Uterus (tissue), 4 donors: ENCODE data around the gene NOVA2. TPM values are rescaled to one million over a fixed set of nuclear protein-coding genes. Genes with fewer than 3 reads are reported as not detected.

Experiments used
- DNase-seq, 2 donors: peaks; one replicate each; pipeline ENCODE4 v3.0.0-alpha.2; 2019 to 2020
- H3K27ac ChIP-seq, 2 donors: fragments of 200-600 bp; sonication (generic); 1 replicate in 1 of 2; 2 replicates in 1 of 2; pipeline ENCODE4 v1.5.1; 2016 to 2018
- H3K27me3 ChIP-seq, 2 donors: fragments of 200-600 bp; sonication (generic); one replicate each; pipeline ENCODE4 v1.5.1; 2018 to 2019; ENCODE audit warnings: control low read depth in 1 of 2
- H3K36me3 ChIP-seq, 2 donors: fragments of 200-600 bp; sonication (generic); one replicate each; pipeline ENCODE4 v1.5.1; 2019; ENCODE audit warnings: control low read depth in 1 of 2
- H3K4me1 ChIP-seq, 2 donors: fragments of 200-600 bp; sonication (generic); one replicate each; pipeline ENCODE4 v1.5.1; 2018 to 2019; ENCODE audit warnings: control low read depth in 1 of 2
- H3K4me3 ChIP-seq, 2 donors: fragments of 200-600 bp; sonication (generic); 1 replicate in 1 of 2; 2 replicates in 1 of 2; pipeline ENCODE4 v1.5.1; 2018 to 2019; ENCODE audit warnings: mild to moderate bottlenecking in 1 of 2
- H3K9me3 ChIP-seq, 2 donors: fragments of 200-600 bp; sonication (generic); one replicate each; pipeline ENCODE4 v1.5.1; 2019; ENCODE audit warnings: control low read depth in 1 of 2
- CTCF ChIP-seq, 4 experiments: fragments of 200-600 bp in 2 of 4; fragments of 450-650 bp in 2 of 4; sonication (generic) in 2 of 4; IDR thresholded peaks; one replicate each; pipeline ENCODE4 v1.5.1; 2016 to 2019; ENCODE audit warnings: antibody characterized with exemption in 4 of 4, mild to moderate bottlenecking in 2 of 4, moderate library complexity in 1 of 4
- POLR2A ChIP-seq, 2 donors: fragments of 450-650 bp; IDR thresholded peaks; one replicate each; pipeline ENCODE4 v1.6.1; 2016; ENCODE audit warnings: antibody characterized with exemption in 2 of 2, mild to moderate bottlenecking in 1 of 2, moderate library complexity in 1 of 2
- intact Hi-C: fragments of 100-400 bp; cut with DNase I; formaldehyde crosslinking; loops from one replicate; pipeline ENCODE4 v1.15.1; 2023; ENCODE audit warnings: low total_unique reads
- total RNA-seq, 4 donors: library from RNA; depleted of rRNA in 3 of 4; stranded (reverse); fragments of >200 nt in 3 of 4; gene quantifications; one replicate each; pipeline versions ENCODE4 v1.1.0 to v1.2.4, GENCODE V29; 2014 to 2023
- donor health status: DM: yes; HTN: yes; CAD: no.

Gene NOVA2
- total RNA-seq, 4 donors from 2014 or later, result 1.5 to 17.6 (median 2.4) TPM

GRCh38 chr19:45978156-45978555 is 4.5 kb upstream of the NOVA2 start:
- Histone ChIP-seq H3K36me3 (no peaks in the 10 kb centered on the region), H3K4me3 (no peak overlapping the region), H3K9me3 (no peaks in the 10 kb centered on the region), H3K4me1 (no peaks in the 10 kb centered on the region), H3K27ac (no peak overlapping the region), H3K27me3 (no peaks in the 10 kb centered on the region)
- intact Hi-C loops, result no loop called here
- DNase-seq, result no peak
- no peak for TF ChIP-seq POLR2A (IDR thresholded peaks at IDR 0.05)
- TF ChIP-seq CTCF (IDR thresholded peaks at IDR 0.05), result no peak

GRCh38 chr19:45976178-45976577 is 2.5 kb upstream of the NOVA2 start:
- Histone ChIP-seq H3K27me3 (peaks cover 0 to 12% of the 10 kb centered on the region in 2 donors), H3K27ac (no peak overlapping the region), H3K9me3 (no peaks in the 10 kb centered on the region), H3K36me3 (no peaks in the 10 kb centered on the region), H3K4me1 (no peaks in the 10 kb centered on the region), H3K4me3 (no peak overlapping the region)
- no peak for TF ChIP-seq CTCF (IDR thresholded peaks at IDR 0.05)
- no peak for TF ChIP-seq POLR2A (IDR thresholded peaks at IDR 0.05)
- no peak for DNase-seq
- intact Hi-C loops, result no loop called here

GRCh38 chr19:45975306-45976070 is 1.8 kb upstream of the NOVA2 start:
- H3K9me3 ChIP-seq, result no peaks in the 10 kb centered on the region
- TF ChIP-seq CTCF (IDR thresholded peaks at IDR 0.05), result no peak
- TF ChIP-seq POLR2A (IDR thresholded peaks at IDR 0.05), result no peak
- H3K4me3 ChIP-seq, result no peak overlapping the region
- no peak overlapping the region for H3K27ac ChIP-seq
- no peak for DNase-seq
- H3K36me3 ChIP-seq, result no peaks in the 10 kb centered on the region
- peaks cover 0 to 12% of the 10 kb centered on the region in 2 donors for H3K27me3 ChIP-seq
- intact Hi-C loops, result no loop called here
- no peaks in the 10 kb centered on the region for H3K4me1 ChIP-seq

- Histone ChIP-seq H3K27ac (peak overlapping the region; percentile 54 to 68), H3K27me3 (peaks cover 0 to 12% of the 10 kb centered on the region in 2 donors), H3K4me3 (peak overlapping the region; percentile 20 to 32), H3K36me3 (no peaks in the 10 kb centered on the region), H3K9me3 (no peaks in the 10 kb centered on the region), H3K4me1 (no peaks in the 10 kb centered on the region)
- intact Hi-C loops, result no loop called here
- TF ChIP-seq CTCF (IDR thresholded peaks at IDR 0.05) (no peak), POLR2A (IDR thresholded peaks at IDR 0.05) (no peak)
- no peak for DNase-seq
Observed at GRCh38 chr19:45972947-45973540, 621 bp downstream of the NOVA2 start.
